ENCODE measurements around the gene CLIC1.
"Not testable (repeated sequence)": the region's sequence is repeated elsewhere in the genome, so short reads cannot be mapped to it uniquely, and the experiment has no call there.

Gene CLIC1

GRCh38 chr6:31713465-31713864 is 22.9 kb downstream of the CLIC1 start:
- no peak for DNase-seq (ENCODE audit: extremely low spot score)
- ChIA-PET POLR2A (interaction anchor here (0.8 to 5.2 kb wide), 9 partner anchors 10 to 133 kb away, joined by 3 to 43 read pairs (median 4); partner anchors contain the start of genes ABHD16A, GPANK1, MPIG6B and MSH5), CTCF (interaction anchor here (0.6 to 2.2 kb wide), 3 partner anchors 16 to 56 kb away, joined by 4 to 13 read pairs (median 8); partner anchors contain the start of gene DDAH2)
- TF ChIP-seq ZNF384 (IDR thresholded peaks at IDR 0.05) (no peak), SP1 (IDR thresholded peaks at IDR 0.05) (no peak), FOXK2 (IDR thresholded peaks at IDR 0.05) (no peak), CTBP1 (IDR thresholded peaks at IDR 0.05; ENCODE audit: borderline replicate concordance) (no peak), LEF1 (IDR thresholded peaks at IDR 0.05; ENCODE audit: borderline replicate concordance) (no peak), NFRKB (IDR thresholded peaks at IDR 0.05) (no peak), SUZ12 (IDR thresholded peaks at IDR 0.05) (no peak), BHLHE40 (IDR thresholded peaks at IDR 0.05; ENCODE audit: borderline replicate concordance) (no peak), FOXA1 (IDR thresholded peaks at IDR 0.05) (no peak)

GRCh38 chr6:31712296-31712695 is 24.0 kb downstream of the CLIC1 start:
- POLR2A ChIA-PET, result interaction anchor here (1.3 to 5.2 kb wide), 2 partner anchors 9 to 27 kb away, joined by 6 to 43 read pairs; partner anchors contain the start of genes ABHD16A and MSH5
- TF ChIP-seq BHLHE40 (IDR thresholded peaks at IDR 0.05; ENCODE audit: borderline replicate concordance) (no peak), FOXA1 (IDR thresholded peaks at IDR 0.05) (no peak), LEF1 (IDR thresholded peaks at IDR 0.05; ENCODE audit: borderline replicate concordance) (no peak), FOXK2 (IDR thresholded peaks at IDR 0.05) (no peak), TARDBP (IDR thresholded peaks at IDR 0.05) (no peak), SP1 (IDR thresholded peaks at IDR 0.05) (no peak), SUZ12 (IDR thresholded peaks at IDR 0.05) (no peak)
- CTCF ChIA-PET, result no interaction called here
- no peak for DNase-seq (ENCODE audit: extremely low spot score)

GRCh38 chr6:31711233-31711632 is 25.1 kb downstream of the CLIC1 start:
- TF ChIP-seq SUZ12 (IDR thresholded peaks at IDR 0.05), result no peak
- no peak for TF ChIP-seq NFRKB (IDR thresholded peaks at IDR 0.05)
- POLR2A ChIA-PET, result interaction anchor here (0.9 to 5.2 kb wide), 4 partner anchors 8 to 104 kb away, joined by 3 to 43 read pairs (median 5); partner anchors contain the start of genes ABHD16A, DDAH2, HSPA1A and HSPA1L

GRCh38 chr6:31710523-31711219 is 25.7 kb downstream of the CLIC1 start:
- no peak for TF ChIP-seq LEF1 (IDR thresholded peaks at IDR 0.05; ENCODE audit: borderline replicate concordance)
- TF ChIP-seq HDGF (IDR thresholded peaks at IDR 0.05; ENCODE audit: borderline replicate concordance), result no peak
- TF ChIP-seq SP1 (IDR thresholded peaks at IDR 0.05), result no peak
- no peak for TF ChIP-seq ELF4 (IDR thresholded peaks at IDR 0.05)
- TF ChIP-seq TARDBP (IDR thresholded peaks at IDR 0.05), result no peak
- TF ChIP-seq FOXM1 (IDR thresholded peaks at IDR 0.05; ENCODE audit: borderline replicate concordance), result no peak
- no peak for TF ChIP-seq PKNOX1 (IDR thresholded peaks at IDR 0.05)
- no peak for TF ChIP-seq BHLHE40 (IDR thresholded peaks at IDR 0.05; ENCODE audit: borderline replicate concordance)
- no peak for TF ChIP-seq L3MBTL2 (conservative IDR thresholded peaks at IDR 0.05)
- TF ChIP-seq ZNF384 (IDR thresholded peaks at IDR 0.05), result no peak
- TF ChIP-seq FOXK2 (IDR thresholded peaks at IDR 0.05), result no peak
- TF ChIP-seq NFRKB (IDR thresholded peaks at IDR 0.05), result no peak
- TF ChIP-seq ARNT (IDR thresholded peaks at IDR 0.05), result no peak
- no peak for TF ChIP-seq FOXA1 (IDR thresholded peaks at IDR 0.05)
- no peak for TF ChIP-seq CTBP1 (IDR thresholded peaks at IDR 0.05; ENCODE audit: borderline replicate concordance)
- TF ChIP-seq SUZ12 (IDR thresholded peaks at IDR 0.05), result no peak
- ChIA-PET POLR2A (interaction anchor here (0.9 to 5.2 kb wide), 3 partner anchors 7 to 104 kb away, joined by 3 to 43 read pairs (median 4); partner anchors contain the start of genes ABHD16A, DDAH2, HSPA1A and HSPA1L), CTCF (interaction anchor here (0.7 kb wide), 1 partner anchor 169 kb away, joined by 4 read pairs; no protein-coding TSS in a partner anchor)
- DNase-seq (ENCODE audit: extremely low spot score), result no peak

More at GRCh38 chr6:31711233-31711632, 25.1 kb downstream of the CLIC1 start:
- DNase-seq (ENCODE audit: extremely low spot score), result no peak
- CTCF ChIA-PET, result interaction anchor here (0.7 to 0.8 kb wide), 2 partner anchors 119 to 170 kb away, joined by 3 to 4 read pairs; no protein-coding TSS in a partner anchor

- DNase-seq (ENCODE audit: extremely low spot score); POLR2A ChIA-PET: not testable (repeated sequence)
- CTCF ChIA-PET, result interaction anchor here (0.7 kb wide), 1 partner anchor 133 kb away, joined by 3 read pairs; no protein-coding TSS in a partner anchor
Measured at GRCh38 chr6:31709157-31709556, 27.2 kb downstream of the CLIC1 start.

GRCh38 chr6:31708224-31708623 is 28.1 kb downstream of the CLIC1 start:
- ChIA-PET POLR2A (no interaction called here), CTCF (no interaction called here)

GRCh38 chr6:31707701-31708100 is 28.6 kb downstream of the CLIC1 start:
- TF ChIP-seq ZNF384 (IDR thresholded peaks at IDR 0.05) (no peak), ELF4 (IDR thresholded peaks at IDR 0.05) (no peak), TARDBP (IDR thresholded peaks at IDR 0.05) (no peak), FOXA1 (IDR thresholded peaks at IDR 0.05) (no peak), FOXK2 (IDR thresholded peaks at IDR 0.05) (no peak), HDGF (IDR thresholded peaks at IDR 0.05; ENCODE audit: borderline replicate concordance) (no peak), PKNOX1 (IDR thresholded peaks at IDR 0.05) (no peak), FOXM1 (IDR thresholded peaks at IDR 0.05; ENCODE audit: borderline replicate concordance) (no peak), NFRKB (IDR thresholded peaks at IDR 0.05) (no peak), LEF1 (IDR thresholded peaks at IDR 0.05; ENCODE audit: borderline replicate concordance) (no peak), CTBP1 (IDR thresholded peaks at IDR 0.05; ENCODE audit: borderline replicate concordance) (no peak), L3MBTL2 (conservative IDR thresholded peaks at IDR 0.05) (no peak), ARNT (IDR thresholded peaks at IDR 0.05) (no peak), BHLHE40 (IDR thresholded peaks at IDR 0.05; ENCODE audit: borderline replicate concordance) (no peak), SUZ12 (IDR thresholded peaks at IDR 0.05) (no peak), SP1 (IDR thresholded peaks at IDR 0.05) (no peak)
- ChIA-PET POLR2A (no interaction called here), CTCF (no interaction called here)
- no peak for DNase-seq (ENCODE audit: extremely low spot score)

More at GRCh38 chr6:31708224-31708623, 28.1 kb downstream of the CLIC1 start:
- TF ChIP-seq ARNT (IDR thresholded peaks at IDR 0.05) (no peak), LEF1 (IDR thresholded peaks at IDR 0.05; ENCODE audit: borderline replicate concordance) (no peak), TARDBP (IDR thresholded peaks at IDR 0.05) (no peak), BHLHE40 (IDR thresholded peaks at IDR 0.05; ENCODE audit: borderline replicate concordance) (no peak), FOXK2 (IDR thresholded peaks at IDR 0.05) (no peak), SUZ12 (IDR thresholded peaks at IDR 0.05) (no peak), FOXA1 (IDR thresholded peaks at IDR 0.05) (no peak), SP1 (IDR thresholded peaks at IDR 0.05) (no peak), ELF4 (IDR thresholded peaks at IDR 0.05) (no peak)
- no peak for DNase-seq (ENCODE audit: extremely low spot score)
